Activated CD8-positive, alpha-beta T cell treated with anti-CD3 and anti-CD28 coated beads for 36 hours (primary cell): ENCODE data around the gene R3HDM2. TPM values are rescaled to one million over a fixed set of nuclear protein-coding genes. Genes with fewer than 3 reads are reported as not detected.
"Not testable (repeated sequence)": the region's sequence is repeated elsewhere in the genome, so short reads cannot be mapped to it uniquely, and the experiment has no call there.

Experiments used
- ATAC-seq: fragments of 200-7000 bp; cut with Tn5 transposase; one replicate; pipeline ENCODE4 v1.10.0; 2021; ENCODE audit warnings: mild to moderate bottlenecking, moderate library complexity
- CTCF ChIA-PET: fragments of 350-600 bp; sonication (Branson Sonifier 250); formaldehyde crosslinking; loops from one replicate; lab custom pipeline; 2021; ENCODE audit warnings: antibody characterized with exemption; lab: Charles Lee
- POLR2A ChIA-PET: fragments of 350-600 bp; sonication (Branson Sonifier 250); formaldehyde crosslinking; loops from one replicate; lab custom pipeline; 2021; ENCODE audit warnings: antibody characterized with exemption; lab: Charles Lee
- DNase-seq: peaks from one replicate; pipeline ENCODE4 v3.0.0-alpha.2; 2020
- H3K27ac Mint-ChIP-seq: one replicate; pipeline ENCODE4 v1.8.0; 2021; ENCODE audit warnings: mild to moderate bottlenecking, mixed read lengths
- H3K27me3 Mint-ChIP-seq: one replicate; pipeline ENCODE4 v1.8.0; 2021; ENCODE audit warnings: mixed read lengths
- H3K36me3 Mint-ChIP-seq: one replicate; pipeline ENCODE4 v1.8.0; 2021; ENCODE audit warnings: low read depth, mixed read lengths
- H3K4me1 Mint-ChIP-seq: one replicate; pipeline ENCODE4 v1.8.0; 2021; ENCODE audit warnings: low read depth, mixed read lengths
- H3K4me3 Mint-ChIP-seq: one replicate; pipeline ENCODE4 v1.8.0; 2021; ENCODE audit warnings: mild to moderate bottlenecking, moderate library complexity, mixed read lengths
- H3K9me3 Mint-ChIP-seq: one replicate; pipeline ENCODE4 v1.8.0; 2021; ENCODE audit warnings: mixed read lengths
- intact Hi-C: fragments of 100-400 bp; cut with micrococcal nuclease; formaldehyde crosslinking; loops from one replicate; pipeline ENCODE4 v1.10.0; 2022
- total RNA-seq, 2 experiments: library from RNA; stranded (reverse); gene quantifications; one replicate each; pipeline ENCODE4 v1.2.3, GENCODE V29; 2021
- TF ChIP-seq, protein P1 (sequence below): fragments of 200-600 bp; IDR thresholded peaks from one replicate; pipeline ENCODE4 v1.8.0; 2022; ENCODE audit warnings: antibody characterized with exemption, mild to moderate bottlenecking

The R3HDM2 gene
- total RNA-seq, 2 experiments from 2014 or later: 33.2 to 44.0 TPM

GRCh38 chr12:57401165-57401564, 29.7 kb downstream of the R3HDM2 start:
- ATAC-seq (no peak), DNase-seq (no peak)
- intact Hi-C loops: no loop called here
- H3K9me3 Mint-ChIP-seq: no peaks in the 10 kb centered on the region
- no peak overlapping the region for H3K4me3 Mint-ChIP-seq
- H3K27ac Mint-ChIP-seq: no peak overlapping the region
- H3K27me3 Mint-ChIP-seq: no peaks in the 10 kb centered on the region
- ChIA-PET CTCF (interaction anchor here (0.8 to 2.8 kb wide), 7 partner anchors 9 to 161 kb away, joined by 3 to 7 read pairs (median 4); no protein-coding TSS in a partner anchor), POLR2A (interaction anchor here (0.8 to 1.1 kb wide), 2 partner anchors 12 to 60 kb away, joined by 3 read pairs; no protein-coding TSS in a partner anchor)
- TF ChIP-seq, protein P1, sequence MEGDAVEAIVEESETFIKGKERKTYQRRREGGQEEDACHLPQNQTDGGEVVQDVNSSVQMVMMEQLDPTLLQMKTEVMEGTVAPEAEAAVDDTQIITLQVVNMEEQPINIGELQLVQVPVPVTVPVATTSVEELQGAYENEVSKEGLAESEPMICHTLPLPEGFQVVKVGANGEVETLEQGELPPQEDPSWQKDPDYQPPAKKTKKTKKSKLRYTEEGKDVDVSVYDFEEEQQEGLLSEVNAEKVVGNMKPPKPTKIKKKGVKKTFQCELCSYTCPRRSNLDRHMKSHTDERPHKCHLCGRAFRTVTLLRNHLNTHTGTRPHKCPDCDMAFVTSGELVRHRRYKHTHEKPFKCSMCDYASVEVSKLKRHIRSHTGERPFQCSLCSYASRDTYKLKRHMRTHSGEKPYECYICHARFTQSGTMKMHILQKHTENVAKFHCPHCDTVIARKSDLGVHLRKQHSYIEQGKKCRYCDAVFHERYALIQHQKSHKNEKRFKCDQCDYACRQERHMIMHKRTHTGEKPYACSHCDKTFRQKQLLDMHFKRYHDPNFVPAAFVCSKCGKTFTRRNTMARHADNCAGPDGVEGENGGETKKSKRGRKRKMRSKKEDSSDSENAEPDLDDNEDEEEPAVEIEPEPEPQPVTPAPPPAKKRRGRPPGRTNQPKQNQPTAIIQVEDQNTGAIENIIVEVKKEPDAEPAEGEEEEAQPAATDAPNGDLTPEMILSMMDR: no peak
- peaks cover 1% of the 10 kb centered on the region for H3K36me3 Mint-ChIP-seq
- peaks cover 19% of the 10 kb centered on the region for H3K4me1 Mint-ChIP-seq

DNA sequence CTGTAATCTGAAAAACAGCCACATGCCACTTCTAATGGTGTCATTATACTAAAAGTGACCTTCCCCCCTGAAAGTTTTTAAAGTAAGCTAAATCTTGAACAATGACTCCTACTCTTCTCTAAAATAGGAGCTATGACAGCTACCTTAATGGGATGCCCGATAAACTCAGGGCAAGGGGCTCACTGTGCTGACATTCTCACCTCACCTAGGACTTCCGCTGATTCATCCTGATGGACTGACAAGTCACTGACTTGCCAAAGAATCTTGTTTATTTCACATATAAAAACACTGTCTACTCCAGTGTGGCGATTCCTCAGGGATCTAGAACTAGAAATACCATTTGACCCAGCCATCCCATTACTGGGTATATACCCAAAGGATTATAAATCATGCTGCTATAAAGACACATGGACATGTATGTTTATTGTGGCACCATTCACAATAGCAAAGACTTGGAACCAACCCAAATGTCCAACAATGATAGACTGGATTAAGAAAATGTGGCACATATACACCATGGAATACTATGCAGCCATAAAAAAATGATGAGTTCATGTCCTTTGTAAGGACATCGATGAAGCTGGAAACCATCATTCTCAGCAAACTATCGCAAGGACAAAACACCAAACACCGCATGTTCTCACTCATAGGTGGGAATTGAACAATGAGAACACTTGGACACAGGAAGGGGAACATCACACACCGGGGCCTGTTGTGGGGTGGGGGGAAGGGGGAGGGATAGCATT, 31.0 kb downstream of the R3HDM2 start:
- CTCF ChIA-PET: interaction anchor here (1.0 to 1.6 kb wide), 3 partner anchors 9 to 157 kb away, joined by 3 to 4 read pairs (median 4); no protein-coding TSS in a partner anchor

DNA sequence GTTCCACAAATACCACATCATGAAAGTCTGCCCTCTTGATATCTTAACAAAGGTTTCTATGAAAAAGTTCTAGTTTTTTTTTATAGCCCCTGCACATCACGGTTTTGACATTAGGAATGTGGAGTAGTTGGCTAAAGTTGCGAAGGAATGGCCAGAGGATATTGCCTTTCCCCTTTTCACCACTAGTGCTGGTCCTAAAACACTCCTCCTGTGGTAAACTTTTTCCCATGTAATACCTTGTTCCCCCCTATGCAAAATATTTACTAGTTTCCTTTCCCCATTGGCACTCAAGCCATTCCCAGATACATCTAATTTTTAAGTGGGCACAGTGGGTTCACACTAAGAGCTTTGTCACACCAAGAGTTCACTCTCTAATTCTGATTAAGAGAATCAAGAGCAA, 33.4 kb downstream of the R3HDM2 start:
- DNase-seq: no peak
- Mint-ChIP-seq H3K4me1 (peaks cover 12% of the 10 kb centered on the region), H3K27ac (no peak overlapping the region), H3K4me3 (no peak overlapping the region), H3K27me3 (no peaks in the 10 kb centered on the region), H3K36me3 (peaks cover 16% of the 10 kb centered on the region), H3K9me3 (no peaks in the 10 kb centered on the region)
- no peak for ATAC-seq
- intact Hi-C loops: no loop called here
- TF ChIP-seq, protein P1: no peak
- ChIA-PET CTCF (interaction anchor here (1.1 kb wide), 1 partner anchor 58 kb away, joined by 4 read pairs; no protein-coding TSS in a partner anchor), POLR2A (no interaction called here)

More for the DNA sequence above, 31.0 kb downstream of the R3HDM2 start:
- DNase-seq, H3K4me3 Mint-ChIP-seq, H3K27me3 Mint-ChIP-seq, H3K27ac Mint-ChIP-seq, intact Hi-C loops, H3K36me3 Mint-ChIP-seq, ATAC-seq, H3K9me3 Mint-ChIP-seq: not testable (repeated sequence)
- POLR2A ChIA-PET: interaction anchor here (0.7 kb wide), 1 partner anchor 8 kb away, joined by 3 read pairs; no protein-coding TSS in a partner anchor
- peaks cover 12% of the 10 kb centered on the region for H3K4me1 Mint-ChIP-seq

- ATAC-seq: no peak
- Mint-ChIP-seq H3K9me3 (no peaks in the 10 kb centered on the region), H3K27me3 (no peaks in the 10 kb centered on the region), H3K4me3 (no peak overlapping the region), H3K27ac (no peak overlapping the region), H3K36me3 (peaks cover 23% of the 10 kb centered on the region), H3K4me1 (peaks cover 6% of the 10 kb centered on the region)
- intact Hi-C loops: no loop called here
- no peak for DNase-seq
- ChIA-PET CTCF (no interaction called here), POLR2A (interaction anchor here (0.6 kb wide), 1 partner anchor 59 kb away, joined by 3 read pairs; no protein-coding TSS in a partner anchor)
- TF ChIP-seq, protein P1: no peak
These were observed 35.7 kb downstream of the R3HDM2 start for GRCh38 chr12:57395121-57395520.

DNA sequence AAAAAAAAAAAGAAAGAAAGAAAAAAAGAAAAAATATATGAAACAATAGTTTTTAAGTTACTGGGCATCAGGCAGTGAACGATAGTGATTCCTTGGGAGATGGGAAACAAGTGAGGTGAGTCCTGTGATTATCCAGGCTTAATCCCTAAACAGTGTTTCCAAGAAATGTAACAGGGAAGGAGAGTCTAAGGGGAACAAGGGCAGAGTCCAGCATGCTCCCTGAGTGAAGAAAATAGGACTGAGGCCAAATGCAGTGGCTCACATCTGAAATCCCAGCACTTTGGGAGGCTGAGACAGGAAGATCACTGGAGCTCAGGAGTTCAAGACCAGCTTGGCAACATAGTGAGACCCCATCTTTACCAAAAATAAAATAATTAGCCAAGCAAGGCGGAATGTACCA, 40.7 kb downstream of the R3HDM2 start:
- intact Hi-C loops: no loop called here
- DNase-seq (no peak), ATAC-seq (no peak)
- TF ChIP-seq, protein P1: no peak
- Mint-ChIP-seq H3K27ac (no peak overlapping the region), H3K36me3 (peaks cover 26% of the 10 kb centered on the region), H3K9me3 (no peaks in the 10 kb centered on the region), H3K27me3 (no peaks in the 10 kb centered on the region), H3K4me3 (no peak overlapping the region), H3K4me1 (peaks cover 5% of the 10 kb centered on the region)
- POLR2A ChIA-PET: interaction anchor here (0.6 kb wide), 1 partner anchor 75 kb away, joined by 3 read pairs; no protein-coding TSS in a partner anchor
- CTCF ChIA-PET: interaction anchor here (0.9 kb wide), 1 partner anchor 11 kb away, joined by 3 read pairs; no protein-coding TSS in a partner anchor
